Measurements from ENCODE around the gene TP73.

DNA sequence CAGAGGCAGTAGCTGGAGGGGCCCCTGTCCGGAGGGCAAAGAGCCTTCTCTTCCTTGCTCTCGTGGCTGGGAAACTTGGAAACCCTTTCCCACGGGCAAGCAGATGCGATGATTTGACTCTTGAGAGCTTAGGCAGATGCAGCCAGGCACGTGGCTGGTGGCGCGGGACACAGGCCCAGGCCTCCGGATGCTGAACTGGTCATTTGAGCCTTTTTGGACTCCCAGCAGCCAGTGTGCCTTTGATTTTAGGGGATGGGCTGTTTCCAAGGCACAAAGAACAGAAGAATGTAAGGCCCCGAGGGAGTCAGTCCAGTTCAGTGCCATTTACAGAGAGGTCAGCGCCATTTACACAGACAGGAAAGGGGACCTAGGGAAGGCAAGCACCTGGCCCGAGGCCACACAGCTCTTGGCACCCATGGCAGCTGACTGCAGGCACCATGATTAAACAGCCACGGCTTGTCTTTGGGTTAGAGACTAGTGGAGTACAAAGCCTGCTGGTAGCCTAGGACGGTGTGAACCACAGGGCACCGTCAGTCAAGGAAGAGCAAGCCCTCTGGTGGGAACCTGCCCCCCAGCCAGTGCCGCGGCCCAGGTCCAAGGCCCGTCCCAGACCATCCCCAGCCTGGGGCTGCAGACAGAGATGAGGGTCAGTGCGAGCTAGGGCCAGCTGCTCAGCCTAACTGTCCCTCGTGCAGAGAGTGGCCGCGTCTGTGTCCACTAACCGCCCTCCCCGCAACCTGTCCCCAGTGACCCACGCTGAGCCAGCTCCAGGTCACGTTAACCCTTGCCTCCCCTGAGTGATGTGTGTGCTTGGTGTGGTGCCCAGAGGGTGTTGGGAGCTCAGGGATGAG is 79.5 kb downstream of the TP73 start:
- TF ChIP-seq CTCF (IDR thresholded peaks at IDR 0.05) (no peak), EZH2 (IDR thresholded peaks at IDR 0.05; ENCODE audit: borderline replicate concordance, insufficient read depth, low read depth, low read length, poor library complexity, severe bottlenecking) (no peak)

Measured in B cell (primary cell).